BE2C (cell line): ENCODE measurements around the gene LRFN2.

Experiments
- DNase-seq: peaks from one replicate; pipeline ENCODE4 v3.0.0-alpha.2; 2020
- H3K27me3 ChIP-seq: fragments of 250-450 bp; sonication (Bioruptor Pico); 2 replicates; pipeline ENCODE4 v1.5.1; 2020; ENCODE audit warnings: mild to moderate bottlenecking
- H3K36me3 ChIP-seq: fragments of 250-450 bp; sonication (Bioruptor Pico); 2 replicates; pipeline ENCODE4 v1.5.1; 2020; ENCODE audit warnings: mild to moderate bottlenecking
- H3K4me1 ChIP-seq: fragments of 250-450 bp; sonication (Bioruptor Pico); 2 replicates; pipeline ENCODE4 v1.5.1; 2020
- H3K4me3 ChIP-seq: 2 replicates; pipeline ENCODE4 v1.5.1; 2011; ENCODE audit warnings: low read depth, low read length
- H3K9me3 ChIP-seq: fragments of 250-450 bp; sonication (Bioruptor Pico); 2 replicates; pipeline ENCODE4 v1.5.1; 2020
- TF ChIP-seq, protein P1 (sequence below): IDR thresholded peaks from 2 replicates; pipeline ENCODE4 v1.5.1; 2012; ENCODE audit warnings: mild to moderate bottlenecking, low read depth, low read length

Gene LRFN2

DNA sequence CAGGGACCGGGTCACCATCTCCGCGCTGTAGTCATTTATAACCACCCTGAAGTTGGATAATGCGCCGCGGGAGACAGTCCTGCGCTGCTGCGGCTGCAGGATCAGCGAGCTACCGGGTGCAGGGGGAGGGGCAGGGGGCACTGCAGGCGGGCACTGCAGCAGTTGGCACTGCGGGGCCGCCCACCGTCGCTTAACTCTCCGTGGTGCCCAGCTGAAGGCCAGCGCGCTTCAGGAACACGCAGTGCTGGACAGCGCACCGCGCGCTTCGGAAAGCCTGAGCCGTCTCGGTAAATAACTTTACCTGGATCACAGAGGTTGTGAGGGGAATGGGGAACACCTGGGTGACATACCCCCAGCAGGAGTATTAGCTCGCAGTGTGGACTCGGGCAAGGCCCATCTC is 12.4 kb upstream of the LRFN2 start:
- no peaks in the 10 kb centered on the region for H3K36me3 ChIP-seq
- H3K4me1 ChIP-seq: peaks cover 10% of the 10 kb centered on the region
- no peaks in the 10 kb centered on the region for H3K9me3 ChIP-seq
- H3K27me3 ChIP-seq: no peaks in the 10 kb centered on the region
- TF ChIP-seq, protein P1, sequence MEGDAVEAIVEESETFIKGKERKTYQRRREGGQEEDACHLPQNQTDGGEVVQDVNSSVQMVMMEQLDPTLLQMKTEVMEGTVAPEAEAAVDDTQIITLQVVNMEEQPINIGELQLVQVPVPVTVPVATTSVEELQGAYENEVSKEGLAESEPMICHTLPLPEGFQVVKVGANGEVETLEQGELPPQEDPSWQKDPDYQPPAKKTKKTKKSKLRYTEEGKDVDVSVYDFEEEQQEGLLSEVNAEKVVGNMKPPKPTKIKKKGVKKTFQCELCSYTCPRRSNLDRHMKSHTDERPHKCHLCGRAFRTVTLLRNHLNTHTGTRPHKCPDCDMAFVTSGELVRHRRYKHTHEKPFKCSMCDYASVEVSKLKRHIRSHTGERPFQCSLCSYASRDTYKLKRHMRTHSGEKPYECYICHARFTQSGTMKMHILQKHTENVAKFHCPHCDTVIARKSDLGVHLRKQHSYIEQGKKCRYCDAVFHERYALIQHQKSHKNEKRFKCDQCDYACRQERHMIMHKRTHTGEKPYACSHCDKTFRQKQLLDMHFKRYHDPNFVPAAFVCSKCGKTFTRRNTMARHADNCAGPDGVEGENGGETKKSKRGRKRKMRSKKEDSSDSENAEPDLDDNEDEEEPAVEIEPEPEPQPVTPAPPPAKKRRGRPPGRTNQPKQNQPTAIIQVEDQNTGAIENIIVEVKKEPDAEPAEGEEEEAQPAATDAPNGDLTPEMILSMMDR: no peak
- DNase-seq: no peak
- H3K4me3 ChIP-seq: no peak overlapping the region

DNA sequence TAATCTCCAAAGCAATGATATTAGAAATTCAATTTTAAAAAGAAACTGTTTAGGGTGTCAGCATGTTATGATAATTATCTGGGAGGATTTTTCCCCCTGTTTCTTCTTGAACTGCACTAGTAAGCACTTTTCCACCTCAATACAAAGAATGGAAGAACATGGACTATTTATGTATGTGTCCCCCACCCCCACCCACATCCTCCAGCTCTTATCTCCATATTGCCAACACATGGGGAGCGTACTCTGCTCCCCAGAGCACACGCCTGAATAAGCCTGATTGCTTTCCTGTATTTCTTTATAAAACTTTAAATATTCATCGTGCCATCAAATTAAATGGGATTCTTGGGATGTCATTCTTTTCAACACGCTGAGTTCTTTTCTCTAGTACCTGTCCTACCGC is 11.4 kb upstream of the LRFN2 start:
- DNase-seq: no peak
- H3K36me3 ChIP-seq: no peaks in the 10 kb centered on the region
- H3K4me1 ChIP-seq: peaks cover 10% of the 10 kb centered on the region
- H3K27me3 ChIP-seq: no peaks in the 10 kb centered on the region
- TF ChIP-seq, protein P1: no peak
- no peak overlapping the region for H3K4me3 ChIP-seq
- H3K9me3 ChIP-seq: no peaks in the 10 kb centered on the region

DNA sequence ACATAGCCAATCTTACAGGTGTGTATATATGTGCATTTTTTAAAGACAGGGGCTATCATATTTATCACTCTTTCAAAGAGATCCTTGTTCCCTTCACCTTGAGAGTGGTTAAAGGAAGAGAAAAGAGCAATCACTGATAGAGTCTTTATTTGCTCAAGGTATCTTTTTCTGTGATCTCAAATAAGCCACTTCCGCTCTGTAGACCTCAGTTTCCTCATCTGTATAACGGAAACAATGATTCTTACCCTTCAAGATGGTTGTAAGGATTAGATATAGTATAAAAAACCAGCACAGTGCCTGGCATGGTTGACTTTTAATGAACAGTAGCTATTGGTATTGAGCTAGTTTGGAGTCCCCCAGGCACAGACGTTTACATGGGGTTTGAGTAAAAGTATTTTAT is 10.1 kb upstream of the LRFN2 start:
- H3K9me3 ChIP-seq: no peaks in the 10 kb centered on the region
- H3K4me3 ChIP-seq: no peak overlapping the region
- DNase-seq: no peak
- no peaks in the 10 kb centered on the region for H3K36me3 ChIP-seq
- peaks cover 10% of the 10 kb centered on the region for H3K4me1 ChIP-seq
- no peaks in the 10 kb centered on the region for H3K27me3 ChIP-seq
- TF ChIP-seq, protein P1: no peak

DNA sequence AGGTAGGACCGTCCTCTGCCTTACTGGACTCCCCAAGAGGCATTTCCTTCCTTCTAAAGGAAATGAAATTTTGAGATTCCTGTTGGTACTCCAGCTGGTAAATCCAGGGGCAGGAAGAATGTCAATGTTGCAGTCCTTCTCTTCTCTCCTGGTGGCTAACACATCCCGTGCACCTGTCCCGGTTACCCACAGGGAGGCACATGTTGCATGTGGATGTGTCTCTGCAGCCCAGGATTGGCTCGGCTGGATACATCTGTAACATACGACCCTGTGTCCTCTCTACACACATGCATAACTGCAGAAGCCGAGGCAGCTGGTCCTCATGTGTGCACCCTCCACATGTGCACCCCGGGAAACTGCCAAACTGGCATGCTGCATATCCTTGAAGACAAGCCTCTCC is 1.3 kb upstream of the LRFN2 start:
- no peaks in the 10 kb centered on the region for H3K36me3 ChIP-seq
- DNase-seq: no peak
- no peaks in the 10 kb centered on the region for H3K9me3 ChIP-seq
- TF ChIP-seq, protein P1: no peak
- peaks cover 4% of the 10 kb centered on the region for H3K4me1 ChIP-seq
- H3K27me3 ChIP-seq: no peaks in the 10 kb centered on the region
- H3K4me3 ChIP-seq: no peak overlapping the region

DNA sequence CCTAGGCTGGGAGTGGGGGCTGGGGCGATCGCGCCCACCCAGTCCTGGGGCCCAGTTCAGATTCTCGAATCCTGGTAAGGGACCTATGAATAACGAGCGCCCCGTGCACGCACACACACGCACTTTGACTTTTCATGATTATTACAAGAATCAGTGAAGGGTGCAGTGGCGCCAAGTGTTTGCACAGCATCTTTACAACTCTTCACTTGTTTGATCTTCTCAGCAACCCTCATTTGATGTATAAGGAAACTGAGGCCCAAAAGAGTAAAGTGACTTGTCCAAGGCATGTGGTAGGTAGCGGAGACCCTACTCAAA is 863 bp upstream of the LRFN2 start:
- no peak for DNase-seq
- TF ChIP-seq, protein P1: peak; percentile 59; the same call in 1 of the 2 replicates
- no peaks in the 10 kb centered on the region for H3K27me3 ChIP-seq
- H3K9me3 ChIP-seq: no peaks in the 10 kb centered on the region
- no peaks in the 10 kb centered on the region for H3K36me3 ChIP-seq
- peaks cover 4% of the 10 kb centered on the region for H3K4me1 ChIP-seq
- peak overlapping the region; percentile 97 for H3K4me3 ChIP-seq

DNA sequence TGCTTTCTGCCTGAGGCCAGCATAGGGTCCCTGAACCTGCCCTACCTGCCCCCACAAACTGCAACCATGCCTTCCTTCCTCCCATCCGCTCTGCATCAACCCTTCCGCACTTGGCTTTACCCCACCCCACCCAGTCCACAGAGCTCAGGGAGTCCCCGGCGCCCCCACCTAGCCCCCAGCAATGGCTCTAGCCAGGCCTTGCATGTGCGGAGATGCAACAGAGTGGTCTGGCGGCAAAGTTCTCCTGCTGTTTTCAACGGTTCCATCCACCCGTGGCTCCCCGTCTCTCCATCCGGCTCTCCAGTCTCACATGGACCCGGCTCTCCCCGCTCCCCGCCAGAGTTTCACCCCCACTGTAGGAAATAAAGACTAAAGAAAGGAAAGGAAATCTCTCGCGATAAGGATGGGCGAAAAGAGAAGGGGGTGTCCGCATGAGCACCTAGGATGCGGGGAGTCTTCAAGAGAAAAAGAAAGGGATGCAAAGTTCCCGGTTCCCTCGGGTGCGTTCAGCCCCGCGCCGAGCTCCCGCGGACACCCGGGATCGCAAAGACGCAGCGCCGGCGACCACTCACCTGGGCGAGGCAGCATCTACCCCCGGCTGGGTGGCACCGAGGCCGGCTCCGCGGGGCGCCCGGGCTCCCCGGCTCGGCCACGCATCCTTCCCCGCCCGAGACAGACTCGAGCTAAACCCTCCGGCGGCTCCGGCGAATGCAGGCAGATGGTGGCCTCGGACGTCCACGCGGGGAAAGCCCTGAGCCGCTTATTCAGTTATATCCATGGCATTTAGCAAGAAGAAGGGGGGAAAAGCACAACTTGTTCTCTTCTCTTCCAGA is 579 bp downstream of the LRFN2 start:
- H3K4me1 ChIP-seq: peaks cover 4% of the 10 kb centered on the region
- no peaks in the 10 kb centered on the region for H3K9me3 ChIP-seq
- peak overlapping the region; percentile 97 for H3K4me3 ChIP-seq
- TF ChIP-seq, protein P1: no peak
- H3K27me3 ChIP-seq: no peaks in the 10 kb centered on the region
- no peaks in the 10 kb centered on the region for H3K36me3 ChIP-seq
- DNase-seq: peak; percentile 47
